Stimulated activated CD4-positive, alpha-beta T cell treated with anti-CD3 and anti-CD28 coated beads, Interleukin-1b, Interleukin-23, amount 100 ng/mL, for 4 hours (primary cell): Measurements from ENCODE around the gene ME3.

Experiments
- DNase-seq, 2 donors: peaks; one replicate each; pipeline ENCODE4 v3.0.0-alpha.2; 2020; ENCODE audit warnings: low read depth in 2 of 2

The ME3 gene

DNA sequence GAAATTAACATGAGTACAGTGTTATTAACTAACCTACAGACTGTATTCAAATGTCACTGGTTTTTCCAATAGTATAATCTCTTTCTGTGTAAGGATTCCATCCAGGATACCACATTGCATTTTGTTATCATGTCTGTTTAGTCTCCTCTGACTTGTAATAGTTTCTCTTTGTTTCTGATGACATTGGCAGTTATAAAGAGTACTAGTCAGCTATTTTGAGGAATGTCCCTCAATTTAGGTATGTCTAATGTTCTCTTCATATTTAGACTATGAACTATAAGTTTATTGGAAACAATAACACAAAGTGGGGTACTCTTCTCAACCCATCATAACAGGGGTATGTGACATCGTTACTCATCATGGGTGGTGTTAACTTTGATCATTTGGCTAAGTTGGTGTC lies 20.3 kb upstream of the ME3 start:
- no peak for DNase-seq

- no peak for DNase-seq
Observed at GRCh38 chr11:86692317-86692716, 19.9 kb upstream of the ME3 start.

- no peak for DNase-seq
Observed at GRCh38 chr11:86688398-86689179, 16.2 kb upstream of the ME3 start.

- DNase-seq = no peak
Observed at GRCh38 chr11:86687185-86687778, 14.9 kb upstream of the ME3 start.

- no peak for DNase-seq
Observed at GRCh38 chr11:86686531-86686930, 14.1 kb upstream of the ME3 start.

DNA sequence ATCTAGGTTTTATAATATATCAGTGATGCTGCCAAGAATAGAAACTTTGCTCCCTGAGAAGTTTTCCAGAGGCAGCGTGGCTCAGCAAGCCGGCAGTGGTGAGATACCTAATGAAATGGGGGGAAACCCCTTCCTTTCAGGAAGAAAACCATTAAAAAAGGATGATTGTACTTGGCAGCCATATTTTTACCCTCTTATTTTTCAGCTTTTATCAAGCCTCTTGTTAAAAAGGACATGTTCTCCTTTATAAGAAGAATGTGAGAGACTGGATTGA lies 9.0 kb upstream of the ME3 start:
- no peak for DNase-seq

DNA sequence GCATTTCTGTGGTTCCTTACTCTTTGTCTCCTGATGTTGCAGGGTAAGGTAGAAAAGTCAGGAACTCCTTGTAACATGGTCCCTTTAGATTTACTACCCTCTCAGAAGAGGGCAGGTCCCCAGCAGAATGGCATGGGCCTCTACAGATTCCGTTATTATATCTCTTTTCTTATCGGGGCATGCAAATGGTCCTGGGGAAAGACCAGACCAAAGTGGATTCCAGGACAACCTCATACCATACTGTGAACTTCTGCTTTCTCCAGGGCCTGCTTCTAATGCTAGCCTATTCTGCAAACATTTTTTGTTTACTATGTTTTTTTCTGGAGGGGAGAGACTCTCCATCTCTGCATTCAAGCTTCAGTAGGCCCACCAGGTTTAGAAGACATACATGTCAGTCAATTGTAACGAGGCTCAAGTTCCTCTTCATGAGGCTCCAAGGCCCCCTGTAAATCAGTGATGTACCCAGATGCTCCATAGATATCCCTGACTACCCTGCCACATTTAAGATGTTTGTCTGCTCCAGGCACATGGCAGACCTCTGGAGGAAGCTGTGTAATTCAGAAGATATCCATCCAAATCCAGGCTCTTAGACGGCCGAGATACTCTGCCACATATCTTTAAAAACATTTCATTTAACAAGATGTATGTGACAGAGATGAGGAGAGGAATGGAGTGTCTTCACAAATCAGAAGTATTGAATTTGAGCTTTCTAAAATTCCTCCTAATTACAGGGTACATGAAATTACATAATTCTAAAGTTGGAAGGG lies 8.5 kb upstream of the ME3 start:
- DNase-seq = no peak

GRCh38 chr11:86678823-86679222 lies 6.4 kb upstream of the ME3 start:
- no peak for DNase-seq

DNA sequence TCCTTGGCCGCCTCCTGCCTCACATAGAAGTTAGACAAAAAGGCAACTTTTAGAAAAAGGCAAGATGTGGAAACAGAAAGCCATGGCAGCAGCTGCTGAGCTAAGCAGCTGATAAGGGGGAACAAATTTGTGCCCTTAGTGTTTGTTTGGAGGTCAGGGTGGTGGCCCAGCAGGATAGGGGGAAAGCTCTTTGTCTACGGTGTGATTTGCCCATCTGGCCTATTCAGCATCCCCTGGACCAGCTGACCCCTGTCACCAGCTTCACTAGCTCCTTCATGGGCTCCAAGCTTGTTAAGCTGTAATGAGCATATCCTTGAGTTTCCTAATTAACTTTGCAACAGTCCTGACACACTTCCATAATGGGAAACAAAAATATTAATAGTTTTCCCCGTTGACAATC lies 5.9 kb upstream of the ME3 start:
- DNase-seq = no peak

DNA sequence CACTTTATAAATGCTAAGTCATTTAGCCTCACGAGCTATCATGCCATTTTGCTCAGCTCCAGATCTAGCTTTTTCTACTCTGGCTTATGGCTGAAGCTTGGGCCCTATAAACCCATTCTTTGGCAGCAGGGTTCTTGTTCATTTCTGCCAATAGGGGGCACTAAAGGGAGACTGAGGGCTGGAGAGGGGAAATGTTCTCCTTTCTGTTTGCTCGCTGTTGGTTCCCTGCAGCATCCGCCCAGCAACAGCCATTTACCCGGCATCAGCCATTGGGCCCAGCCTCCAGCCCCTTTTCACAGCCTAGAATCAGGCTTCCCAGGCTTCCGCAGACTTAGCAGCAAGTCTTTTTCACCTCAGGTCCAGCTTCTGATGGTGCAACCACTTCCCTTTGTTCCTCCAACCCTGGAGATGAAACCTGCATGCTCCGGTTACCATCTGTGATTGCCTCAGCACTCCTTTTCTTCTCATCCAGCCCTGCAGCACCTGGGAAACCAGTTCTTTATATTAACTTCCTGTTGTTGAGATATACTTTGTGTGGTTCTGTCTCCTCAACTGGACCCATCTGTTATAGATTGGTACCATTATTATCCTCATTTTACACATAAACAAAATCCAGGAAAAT lies 4.2 kb upstream of the ME3 start:
- no peak for DNase-seq

DNA sequence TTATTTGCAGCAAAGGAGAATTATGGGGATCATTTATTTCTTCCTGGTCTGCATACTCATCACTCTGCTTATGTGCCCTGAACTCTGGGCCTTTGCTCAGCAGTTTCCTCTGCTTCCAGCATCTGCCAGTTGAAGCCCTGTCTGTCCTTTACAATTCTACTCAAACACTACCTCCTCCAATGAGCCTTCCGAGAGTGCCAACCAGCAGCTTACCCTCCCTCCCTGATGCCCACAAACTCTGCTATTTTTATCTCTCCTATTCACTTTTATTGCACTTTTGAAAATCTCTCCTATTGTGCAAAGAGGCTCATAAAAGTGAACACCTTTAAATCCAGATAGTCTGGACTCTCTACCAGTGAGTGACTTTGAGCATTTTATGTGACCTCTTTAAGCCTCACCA lies 3.6 kb upstream of the ME3 start:
- DNase-seq = no peak

- no peak for DNase-seq
Observed at GRCh38 chr11:86675017-86675416, 2.6 kb upstream of the ME3 start.

DNA sequence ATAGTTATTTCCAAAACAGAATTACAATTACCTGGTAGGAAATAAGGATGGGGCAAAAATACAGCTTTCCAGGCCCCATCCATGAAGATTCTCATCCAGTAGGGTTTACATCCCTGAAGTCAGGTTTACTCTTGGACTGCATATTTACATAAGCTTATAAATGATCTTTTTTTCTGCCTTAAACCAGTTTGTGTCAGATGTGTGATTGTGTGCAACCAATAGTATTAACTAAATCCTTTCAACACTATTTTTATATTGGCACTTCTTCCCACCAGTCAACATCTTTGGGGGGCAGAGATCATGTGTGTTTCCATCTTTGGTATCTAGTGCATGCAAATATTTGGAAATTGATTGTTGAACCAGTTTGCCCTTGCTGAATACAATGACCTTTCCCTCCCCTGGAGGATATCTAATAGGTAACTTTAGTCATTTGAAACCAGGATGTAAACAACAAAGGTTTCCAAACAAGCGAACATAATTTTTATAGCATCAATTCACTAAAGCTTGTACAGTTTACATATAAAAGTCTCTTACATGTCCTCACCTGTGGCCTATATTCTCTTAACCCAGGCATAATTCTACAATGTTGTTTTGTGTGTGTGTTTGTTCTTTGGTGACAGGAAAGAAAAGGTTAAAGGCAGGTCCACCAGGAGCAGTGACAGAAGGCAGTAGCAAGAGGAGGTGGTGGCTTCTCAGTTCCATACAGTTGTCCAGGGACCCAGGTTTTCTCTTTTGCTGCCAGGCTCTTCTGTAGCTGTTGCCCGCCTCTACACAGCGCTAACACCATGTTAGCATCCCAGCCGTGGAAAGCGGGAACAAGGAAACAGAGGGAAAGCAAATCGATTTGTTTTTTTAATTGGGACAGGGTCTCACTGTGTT lies 1.7 kb upstream of the ME3 start:
- no peak for DNase-seq

GRCh38 chr11:86673055-86673843 lies 833 bp upstream of the ME3 start:
- DNase-seq = no peak

- peak in 1 of 2 donors; percentile 15 for DNase-seq
Observed at GRCh38 chr11:86671531-86672006, 847 bp downstream of the ME3 start.

- DNase-seq = no peak
Observed at GRCh38 chr11:86670911-86671310, 1.5 kb downstream of the ME3 start.

DNA sequence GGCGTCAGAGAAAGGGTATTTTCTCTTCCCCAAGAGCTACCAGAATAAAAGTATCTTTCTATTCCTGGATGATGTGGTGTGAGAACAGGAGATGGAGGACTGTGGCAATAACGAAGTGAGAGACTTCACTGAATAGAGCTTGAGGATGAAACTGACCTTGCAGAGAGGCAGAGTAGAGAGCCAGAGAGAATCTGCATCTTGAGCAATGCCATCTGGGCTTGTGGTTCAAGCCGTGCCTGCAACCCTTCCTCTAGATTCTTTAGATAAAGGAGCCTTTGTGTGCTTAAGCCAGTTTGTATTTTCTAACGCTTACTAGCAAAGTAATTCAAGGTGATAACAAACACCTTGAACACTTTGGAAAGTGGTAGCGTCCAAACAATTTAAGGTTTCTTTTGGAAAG lies 2.2 kb downstream of the ME3 start:
- no peak for DNase-seq

GRCh38 chr11:86669424-86669823 lies 3.0 kb downstream of the ME3 start:
- no peak for DNase-seq

DNA sequence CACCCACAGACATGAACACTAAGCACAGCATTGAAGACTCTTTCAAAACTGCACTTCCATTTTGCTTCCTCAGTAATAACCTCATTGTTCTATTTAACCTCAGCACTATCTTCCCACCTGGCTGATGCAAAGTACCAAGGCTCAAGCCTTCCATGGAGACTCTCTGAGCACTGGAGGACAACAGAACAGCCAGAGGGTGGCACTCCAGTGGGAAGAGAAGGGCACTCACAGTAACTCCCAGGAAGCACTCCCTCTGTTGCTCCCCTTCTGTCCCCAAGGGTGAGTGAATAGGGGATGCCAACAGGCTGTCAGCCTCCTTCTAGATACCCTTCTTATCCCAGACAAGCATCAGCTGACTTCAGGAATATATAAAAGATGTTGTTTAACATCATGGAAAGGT lies 3.5 kb downstream of the ME3 start:
- DNase-seq = no peak

- DNase-seq = no peak
Observed at GRCh38 chr11:86666193-86666592, 6.2 kb downstream of the ME3 start.

DNA sequence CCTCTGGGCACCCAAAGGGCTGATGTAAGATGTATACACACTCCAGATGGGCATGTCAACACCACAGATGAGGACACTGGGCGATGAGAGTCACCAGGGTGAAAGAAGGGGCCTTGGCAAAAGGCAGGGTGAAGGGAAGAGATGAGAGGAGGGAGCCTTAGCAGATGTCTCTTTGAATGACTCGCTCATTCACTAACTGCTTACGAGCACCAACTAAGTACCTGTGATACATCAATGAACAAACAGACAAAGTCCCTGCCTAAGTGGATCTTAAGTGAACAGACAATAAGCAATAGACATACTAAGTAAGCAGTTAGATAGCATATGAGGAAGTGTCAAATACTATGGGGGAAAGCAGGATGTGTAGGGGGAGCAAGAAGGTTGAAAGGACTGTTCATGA lies 7.5 kb downstream of the ME3 start:
- no peak for DNase-seq
